Heart left ventricle (tissue), 13 donors: ENCODE data around the gene TBCD.

Source experiments
- POLR2A ChIP-seq, 2 donors: fragments of 450-650 bp; IDR thresholded peaks; one replicate each; pipeline ENCODE4 v1.6.1; 2017; ENCODE audit warnings: antibody characterized with exemption in 2 of 2, mild to moderate bottlenecking in 2 of 2, moderate library complexity in 2 of 2
- TF ChIP-seq, protein P1 (sequence below), 12 donors: fragments of 200-600 bp; sonication (generic) in 4 of 12; IDR thresholded peaks; one replicate each; pipeline versions ENCODE4 v1.5.0 to v1.8.0; 2018 to 2022; ENCODE audit warnings: antibody characterized with exemption in 12 of 12, mild to moderate bottlenecking in 5 of 12
- donor health status: ischemic (EF 13 %, LVEDD 7.1; RV severe dilation, severe dysfunction).
- donor health status: DM: no; HTN: yes; CAD: no.
- donor health status: DM: no; HTN: no; CAD: no.
- donor health status: ischemic (EF 25% LVEDD 6.9; RV normal size, moderate dysfunction).
- donor health status: ischemic (EF 25% LVEDD 5.7; RV mildly dilated, moderate dysfunction).
- donor health status: ischemic (EF 35%, LVEDD 5.7; RV mildly dilated, moderate dysfunction).
- donor health status: nonischemic (EF 11% LVEDD 7.7; RV severe dilation, severe dysfunction).
- donor health status: DM: yes; HTN: yes; CAD: no.
- donor health status: PGD.
- donor health status: ischemic (EF 29% LVEDD 5.4; RV normal size, mild dysfunction).
- donor health status: nonischemic (EF 23%, LVEDD 6.1; RV moderate dilation, normal function).

DNA sequence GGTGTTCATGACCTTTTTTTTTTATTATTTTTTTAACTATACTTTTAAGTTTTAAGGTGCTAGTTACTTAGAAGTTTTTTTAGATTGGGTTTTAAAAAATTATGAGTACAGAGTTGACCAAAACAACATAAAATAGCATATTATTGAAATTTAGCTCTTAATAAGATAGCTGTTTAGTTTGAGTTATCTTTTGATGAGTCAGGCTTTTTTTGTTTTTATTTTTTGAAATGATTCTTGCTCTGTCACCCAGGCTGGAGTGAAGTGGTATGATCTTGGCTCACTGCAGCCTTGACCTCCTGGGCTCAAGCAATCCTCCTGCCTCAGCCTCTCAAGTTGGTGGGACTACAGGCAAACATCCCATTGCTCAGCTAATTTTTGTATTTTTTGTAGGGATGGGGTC lies 74.3 kb downstream of the TBCD start:
- TF ChIP-seq, protein P1, sequence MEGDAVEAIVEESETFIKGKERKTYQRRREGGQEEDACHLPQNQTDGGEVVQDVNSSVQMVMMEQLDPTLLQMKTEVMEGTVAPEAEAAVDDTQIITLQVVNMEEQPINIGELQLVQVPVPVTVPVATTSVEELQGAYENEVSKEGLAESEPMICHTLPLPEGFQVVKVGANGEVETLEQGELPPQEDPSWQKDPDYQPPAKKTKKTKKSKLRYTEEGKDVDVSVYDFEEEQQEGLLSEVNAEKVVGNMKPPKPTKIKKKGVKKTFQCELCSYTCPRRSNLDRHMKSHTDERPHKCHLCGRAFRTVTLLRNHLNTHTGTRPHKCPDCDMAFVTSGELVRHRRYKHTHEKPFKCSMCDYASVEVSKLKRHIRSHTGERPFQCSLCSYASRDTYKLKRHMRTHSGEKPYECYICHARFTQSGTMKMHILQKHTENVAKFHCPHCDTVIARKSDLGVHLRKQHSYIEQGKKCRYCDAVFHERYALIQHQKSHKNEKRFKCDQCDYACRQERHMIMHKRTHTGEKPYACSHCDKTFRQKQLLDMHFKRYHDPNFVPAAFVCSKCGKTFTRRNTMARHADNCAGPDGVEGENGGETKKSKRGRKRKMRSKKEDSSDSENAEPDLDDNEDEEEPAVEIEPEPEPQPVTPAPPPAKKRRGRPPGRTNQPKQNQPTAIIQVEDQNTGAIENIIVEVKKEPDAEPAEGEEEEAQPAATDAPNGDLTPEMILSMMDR (IDR thresholded peaks at IDR 0.05) = no peak
- TF ChIP-seq POLR2A (IDR thresholded peaks at IDR 0.05) = no peak
